ENCODE results near the gene CACNA2D1. TPM values are rescaled to one million over a fixed set of nuclear protein-coding genes. Genes with fewer than 3 reads are reported as not detected.

The CACNA2D1 gene
- polyA plus RNA-seq, 2 of the 4 experiments (the other 2 are of a cell fraction), result 18.0 to 32.9 TPM

- 66% methylated on average over 4 of the region's 4 CpGs for WGBS (ENCODE audit: missing lambda C conversion rate)
- H3K27ac ChIP-seq, result no peak overlapping the region
- DNase-seq (ENCODE audit: low read depth in 1 of 2, low spot score in 1 of 2), result peak in 1 of 2 experiments; percentile 32
- no peak for FAIRE-seq
- no peak overlapping the region for H3K4me3 ChIP-seq
- ATAC-seq, result peak in 1 of 2 experiments; percentile 78; a peak in 3 of 6 replicates
- peak overlapping the region; percentile 29; the same call in 2 of the 3 replicates for H3K4me2 ChIP-seq
- H3K9me3 ChIP-seq, result no peaks in the 10 kb centered on the region
- H3K4me1 ChIP-seq, result peaks cover 12% of the 10 kb centered on the region; the same call in 2 of the 3 replicates
- ChIA-PET CTCF (interaction anchor here (0.7 to 1.2 kb wide), 2 partner anchors 14 to 115 kb away, joined by 3 to 4 read pairs; no protein-coding TSS in a partner anchor), POLR2A (no interaction called here)
- TF ChIP-seq ZSCAN20 (CRISPR knock-in tag; IDR thresholded peaks at IDR 0.05), result no peak
- no peak for TF ChIP-seq EHF (CRISPR knock-in tag; IDR thresholded peaks at IDR 0.05)
- TF ChIP-seq HEYL (CRISPR knock-in tag; IDR thresholded peaks at IDR 0.05), result no peak
- TF ChIP-seq NFE2L2 (conservative IDR thresholded peaks at IDR 0.05; ENCODE audit: low read length), result no peak
- no peak for TF ChIP-seq MYC (IDR thresholded peaks at IDR 0.05; ENCODE audit: borderline replicate concordance, low read length)
- TF ChIP-seq ESRRA (IDR thresholded peaks at IDR 0.05; ENCODE audit: borderline replicate concordance, low read length), result no peak
- no peak for TF ChIP-seq EP300 (IDR thresholded peaks at IDR 0.05)
- TF ChIP-seq, protein P1, sequence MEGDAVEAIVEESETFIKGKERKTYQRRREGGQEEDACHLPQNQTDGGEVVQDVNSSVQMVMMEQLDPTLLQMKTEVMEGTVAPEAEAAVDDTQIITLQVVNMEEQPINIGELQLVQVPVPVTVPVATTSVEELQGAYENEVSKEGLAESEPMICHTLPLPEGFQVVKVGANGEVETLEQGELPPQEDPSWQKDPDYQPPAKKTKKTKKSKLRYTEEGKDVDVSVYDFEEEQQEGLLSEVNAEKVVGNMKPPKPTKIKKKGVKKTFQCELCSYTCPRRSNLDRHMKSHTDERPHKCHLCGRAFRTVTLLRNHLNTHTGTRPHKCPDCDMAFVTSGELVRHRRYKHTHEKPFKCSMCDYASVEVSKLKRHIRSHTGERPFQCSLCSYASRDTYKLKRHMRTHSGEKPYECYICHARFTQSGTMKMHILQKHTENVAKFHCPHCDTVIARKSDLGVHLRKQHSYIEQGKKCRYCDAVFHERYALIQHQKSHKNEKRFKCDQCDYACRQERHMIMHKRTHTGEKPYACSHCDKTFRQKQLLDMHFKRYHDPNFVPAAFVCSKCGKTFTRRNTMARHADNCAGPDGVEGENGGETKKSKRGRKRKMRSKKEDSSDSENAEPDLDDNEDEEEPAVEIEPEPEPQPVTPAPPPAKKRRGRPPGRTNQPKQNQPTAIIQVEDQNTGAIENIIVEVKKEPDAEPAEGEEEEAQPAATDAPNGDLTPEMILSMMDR (IDR thresholded peaks at IDR 0.05), result no peak
- TF ChIP-seq KDM5A (IDR thresholded peaks at IDR 0.05), result no peak
- no peak for TF ChIP-seq HOXB13 (CRISPR knock-in tag; IDR thresholded peaks at IDR 0.05; ENCODE audit: low read depth)
- no peak for TF ChIP-seq FOSL2 (IDR thresholded peaks at IDR 0.05)
- TF ChIP-seq FOSL2 (CRISPR knock-in tag; IDR thresholded peaks at IDR 0.05), result no peak
- TF ChIP-seq CBX8 (IDR thresholded peaks at IDR 0.05), result no peak
- no peak for TF ChIP-seq KDM1A (IDR thresholded peaks at IDR 0.05; ENCODE audit: low read depth)
- no peak for TF ChIP-seq SREBF2 (IDR thresholded peaks at IDR 0.05)
Observed at GRCh38 chr7:82319674-82320118, 123.9 kb downstream of the CACNA2D1 start.

DNA sequence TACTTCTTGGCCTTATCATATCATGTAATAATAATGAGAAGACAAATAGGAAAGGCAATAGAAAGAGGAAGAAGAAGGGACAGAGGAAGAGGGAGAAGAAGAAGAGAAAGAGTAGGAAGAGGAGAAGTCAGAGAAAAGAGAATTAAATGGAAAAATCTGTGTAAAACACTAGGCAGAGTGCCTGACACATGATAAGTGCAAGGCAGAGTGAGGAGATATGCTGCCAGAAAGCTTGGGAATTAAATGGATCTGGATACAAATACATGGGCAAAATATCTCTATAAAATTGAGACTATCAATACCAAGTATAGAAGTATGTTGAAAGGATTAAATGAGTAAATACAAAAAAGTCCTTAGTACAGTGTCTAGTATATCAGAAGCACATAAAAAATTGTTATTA, 124.8 kb downstream of the CACNA2D1 start:
- no peak for TF ChIP-seq KDM5A (IDR thresholded peaks at IDR 0.05)
- TF ChIP-seq ZFP36 (IDR thresholded peaks at IDR 0.05; ENCODE audit: borderline replicate concordance, partially characterized antibody), result no peak
- no peak for TF ChIP-seq SMC3 (IDR thresholded peaks at IDR 0.05)
- TF ChIP-seq MAFK (IDR thresholded peaks at IDR 0.05; ENCODE audit: partially characterized antibody), result no peak
- no peak for TF ChIP-seq RFX5 (IDR thresholded peaks at IDR 0.05)
- TF ChIP-seq CBX2 (IDR thresholded peaks at IDR 0.05; ENCODE audit: borderline replicate concordance, low read depth), result no peak
- no peak for TF ChIP-seq HOXB5 (CRISPR knock-in tag; IDR thresholded peaks at IDR 0.05)
- TF ChIP-seq MAZ (IDR thresholded peaks at IDR 0.05; ENCODE audit: borderline replicate concordance, low read depth, low read length), result no peak
- no peak for TF ChIP-seq BHLHE40 (IDR thresholded peaks at IDR 0.05; ENCODE audit: low read depth, low read length)
- Histone ChIP-seq H3K4me3 (no peak overlapping the region), H3K27ac (no peak overlapping the region), H3K4me1 (peaks cover 12% of the 10 kb centered on the region; the same call in 2 of the 3 replicates), H3K9me3 (no peaks in the 10 kb centered on the region), H3K4me2 (no peak overlapping the region)
- DNase-seq (ENCODE audit: low read depth in 1 of 2, low spot score in 1 of 2) (no peak), ATAC-seq (no peak), FAIRE-seq (no peak)
- CTCF ChIA-PET, result no interaction called here
- POLR2A ChIA-PET, result no interaction called here

DNA sequence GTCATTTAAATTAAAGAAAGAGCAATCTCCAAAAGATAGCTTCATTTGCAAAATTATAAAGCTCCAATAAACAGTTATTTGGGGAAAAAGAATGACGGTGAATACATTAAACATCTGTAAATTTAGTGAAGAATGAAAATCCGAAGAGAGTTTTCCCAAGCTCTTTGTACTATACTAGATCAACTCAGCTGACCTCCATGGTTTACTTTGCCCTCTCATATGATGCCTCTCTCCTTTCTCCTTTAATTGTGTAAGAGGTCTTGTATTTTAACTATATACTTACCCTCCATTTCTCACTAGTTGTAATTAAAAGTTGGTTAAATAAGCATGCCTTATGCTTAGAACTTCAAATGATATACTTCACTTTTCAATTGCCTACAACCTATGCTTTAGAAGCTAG, 125.8 kb downstream of the CACNA2D1 start:
- CTCF ChIA-PET, result interaction anchor here (1.1 kb wide), 1 partner anchor 11 kb away, joined by 3 read pairs; no protein-coding TSS in a partner anchor
- peaks cover 12% of the 10 kb centered on the region; the same call in 2 of the 3 replicates for H3K4me1 ChIP-seq
- no peak for DNase-seq (ENCODE audit: low read depth in 1 of 2, low spot score in 1 of 2)
- H3K27ac ChIP-seq, result no peak overlapping the region
- TF ChIP-seq HES2 (IDR thresholded peaks at IDR 0.05) (no peak), NR3C1 (IDR thresholded peaks at IDR 0.05) (no peak), KDM5A (IDR thresholded peaks at IDR 0.05) (no peak), EHF (CRISPR knock-in tag; IDR thresholded peaks at IDR 0.05) (no peak), KDM1A (IDR thresholded peaks at IDR 0.05; ENCODE audit: low read depth) (no peak), JUNB (IDR thresholded peaks at IDR 0.05) (no peak), HMGXB4 (CRISPR knock-in tag; IDR thresholded peaks at IDR 0.05; ENCODE audit: borderline replicate concordance) (no peak), FOSB (CRISPR knock-in tag; IDR thresholded peaks at IDR 0.05) (no peak), ZC3H11A (IDR thresholded peaks at IDR 0.05) (no peak), POLR2A (IDR thresholded peaks at IDR 0.05; ENCODE audit: low read length) (no peak), NPAS2 (CRISPR knock-in tag; IDR thresholded peaks at IDR 0.05; ENCODE audit: borderline replicate concordance) (no peak), JUN (IDR thresholded peaks at IDR 0.05) (no peak), ESRRA (IDR thresholded peaks at IDR 0.05; ENCODE audit: borderline replicate concordance, low read length) (no peak)
- TF ChIP-seq, protein P2, sequence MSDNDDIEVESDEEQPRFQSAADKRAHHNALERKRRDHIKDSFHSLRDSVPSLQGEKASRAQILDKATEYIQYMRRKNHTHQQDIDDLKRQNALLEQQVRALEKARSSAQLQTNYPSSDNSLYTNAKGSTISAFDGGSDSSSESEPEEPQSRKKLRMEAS (IDR thresholded peaks at IDR 0.05), result no peak
- H3K9me3 ChIP-seq, result no peaks in the 10 kb centered on the region
- H3K4me3 ChIP-seq, result no peak overlapping the region
- POLR2A ChIA-PET, result no interaction called here
- H3K4me2 ChIP-seq, result no peak overlapping the region
- 94% methylated on average over 2 of the region's 2 CpGs for WGBS (ENCODE audit: missing lambda C conversion rate)
- no peak for FAIRE-seq
- no peak for ATAC-seq
